ENCODE data around the gene CD58.

CD58 gene

DNA sequence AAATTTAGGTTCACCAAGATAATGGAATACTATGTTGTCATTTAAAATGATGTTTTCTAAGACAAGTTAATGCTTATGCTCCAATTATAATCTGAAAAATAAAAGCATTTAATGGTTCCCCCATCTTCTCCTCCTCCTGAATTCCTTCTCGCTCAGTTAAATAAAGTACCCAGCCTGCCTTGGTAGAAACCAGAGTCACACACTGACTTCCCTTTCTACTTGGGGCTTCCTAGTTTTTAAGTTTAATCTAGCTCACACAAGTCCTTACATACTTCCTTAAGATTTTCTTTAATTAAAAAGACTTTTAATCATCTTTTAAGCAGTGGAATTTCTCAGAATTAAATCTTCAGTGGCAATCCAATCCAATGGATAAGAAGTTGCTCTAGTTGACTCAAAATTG, 32.9 kb downstream of the CD58 start:
- no peak for DNase-seq (ENCODE audit: low read depth, low spot score)
- H3K36me3 ChIP-seq (ENCODE audit: control insufficient read depth, insufficient read depth, low read length): no peaks in the 10 kb centered on the region; the same call in 1 of the 2 replicates
- no peak overlapping the region for H3K27ac ChIP-seq (ENCODE audit: low read length)
- WGBS (ENCODE audit: insufficient coverage, insufficient read length): no CpG with 5 or more reads among the region's 1 CpG
- H3K4me1 ChIP-seq (ENCODE audit: control insufficient read depth, insufficient read depth, low read length): no peaks in the 10 kb centered on the region
- no peaks in the 10 kb centered on the region for H3K9me3 ChIP-seq (ENCODE audit: control insufficient read depth, insufficient read depth, low read length)
- no peak overlapping the region for H3K4me3 ChIP-seq (ENCODE audit: low read length)
- no peaks in the 10 kb centered on the region for H3K27me3 ChIP-seq (ENCODE audit: control insufficient read depth, insufficient read depth, low read length)

DNA sequence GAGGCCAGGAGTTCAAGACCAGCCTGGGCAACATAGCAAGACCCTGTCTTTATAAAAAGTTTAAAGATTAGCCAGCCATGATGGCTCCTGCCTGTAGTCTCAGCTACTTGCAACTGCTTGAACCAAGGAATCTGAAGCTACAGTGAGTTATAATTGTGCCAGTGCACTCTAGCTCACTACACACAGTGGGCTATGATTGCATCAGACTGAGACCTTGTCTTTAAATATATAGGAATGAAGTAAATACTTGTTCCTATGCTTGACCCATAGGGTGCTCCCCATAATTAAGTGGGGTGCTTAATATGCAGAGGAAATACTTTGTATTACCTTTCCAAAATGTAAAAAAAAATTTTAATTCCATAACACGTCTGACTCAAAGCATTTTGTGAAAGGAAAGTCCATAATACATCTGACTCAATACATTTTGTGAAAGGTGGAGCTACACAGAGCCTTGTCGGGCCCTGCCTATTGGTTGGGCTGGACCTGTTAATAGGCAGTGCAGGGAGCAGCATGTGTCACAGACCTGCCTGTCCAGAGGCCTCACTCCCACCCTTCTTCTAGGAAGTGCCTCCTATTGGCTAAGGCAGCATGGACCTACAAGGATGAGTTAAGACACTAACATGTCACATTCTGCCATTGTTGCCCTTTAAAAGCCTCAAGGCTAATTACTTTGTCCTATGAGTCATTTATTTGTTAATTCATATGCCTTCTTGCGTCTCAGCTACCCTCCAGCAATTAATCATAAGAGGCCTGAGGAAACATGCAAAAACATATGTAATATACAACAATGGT, 33.6 kb downstream of the CD58 start:
- Histone ChIP-seq H3K9me3 (ENCODE audit: control insufficient read depth, insufficient read depth, low read length) (no peaks in the 10 kb centered on the region), H3K27ac (ENCODE audit: low read length) (no peak overlapping the region), H3K36me3 (ENCODE audit: control insufficient read depth, insufficient read depth, low read length) (no peaks in the 10 kb centered on the region; the same call in 1 of the 2 replicates), H3K27me3 (ENCODE audit: control insufficient read depth, insufficient read depth, low read length) (no peaks in the 10 kb centered on the region), H3K4me3 (ENCODE audit: low read length) (no peak overlapping the region), H3K4me1 (ENCODE audit: control insufficient read depth, insufficient read depth, low read length) (no peaks in the 10 kb centered on the region)
- no peak for DNase-seq (ENCODE audit: low read depth, low spot score)
- WGBS (ENCODE audit: insufficient coverage, insufficient read length): no CpG with 5 or more reads among the region's 3 CpGs

- no CpG with 5 or more reads among the region's 45 CpGs for WGBS (ENCODE audit: insufficient coverage, insufficient read length)
- H3K36me3 ChIP-seq (ENCODE audit: control insufficient read depth, insufficient read depth, low read length): no peaks in the 10 kb centered on the region; the same call in 1 of the 2 replicates
- H3K27ac ChIP-seq (ENCODE audit: low read length): no peak overlapping the region
- no peak overlapping the region for H3K4me3 ChIP-seq (ENCODE audit: low read length)
- no peaks in the 10 kb centered on the region for H3K9me3 ChIP-seq (ENCODE audit: control insufficient read depth, insufficient read depth, low read length)
- no peaks in the 10 kb centered on the region for H3K4me1 ChIP-seq (ENCODE audit: control insufficient read depth, insufficient read depth, low read length)
- no peaks in the 10 kb centered on the region for H3K27me3 ChIP-seq (ENCODE audit: control insufficient read depth, insufficient read depth, low read length)
- no peak for DNase-seq (ENCODE audit: low read depth, low spot score)
Measured at GRCh38 chr1:116534014-116534739, 36.6 kb downstream of the CD58 start.

GRCh38 chr1:116533429-116533820, 37.4 kb downstream of the CD58 start:
- Histone ChIP-seq H3K9me3 (ENCODE audit: control insufficient read depth, insufficient read depth, low read length) (no peaks in the 10 kb centered on the region), H3K36me3 (ENCODE audit: control insufficient read depth, insufficient read depth, low read length) (no peaks in the 10 kb centered on the region; the same call in 1 of the 2 replicates), H3K27ac (ENCODE audit: low read length) (no peak overlapping the region), H3K27me3 (ENCODE audit: control insufficient read depth, insufficient read depth, low read length) (no peaks in the 10 kb centered on the region), H3K4me1 (ENCODE audit: control insufficient read depth, insufficient read depth, low read length) (no peaks in the 10 kb centered on the region), H3K4me3 (ENCODE audit: low read length) (no peak overlapping the region)
- no peak for DNase-seq (ENCODE audit: low read depth, low spot score)
- no CpG with 5 or more reads among the region's 3 CpGs for WGBS (ENCODE audit: insufficient coverage, insufficient read length)

DNA sequence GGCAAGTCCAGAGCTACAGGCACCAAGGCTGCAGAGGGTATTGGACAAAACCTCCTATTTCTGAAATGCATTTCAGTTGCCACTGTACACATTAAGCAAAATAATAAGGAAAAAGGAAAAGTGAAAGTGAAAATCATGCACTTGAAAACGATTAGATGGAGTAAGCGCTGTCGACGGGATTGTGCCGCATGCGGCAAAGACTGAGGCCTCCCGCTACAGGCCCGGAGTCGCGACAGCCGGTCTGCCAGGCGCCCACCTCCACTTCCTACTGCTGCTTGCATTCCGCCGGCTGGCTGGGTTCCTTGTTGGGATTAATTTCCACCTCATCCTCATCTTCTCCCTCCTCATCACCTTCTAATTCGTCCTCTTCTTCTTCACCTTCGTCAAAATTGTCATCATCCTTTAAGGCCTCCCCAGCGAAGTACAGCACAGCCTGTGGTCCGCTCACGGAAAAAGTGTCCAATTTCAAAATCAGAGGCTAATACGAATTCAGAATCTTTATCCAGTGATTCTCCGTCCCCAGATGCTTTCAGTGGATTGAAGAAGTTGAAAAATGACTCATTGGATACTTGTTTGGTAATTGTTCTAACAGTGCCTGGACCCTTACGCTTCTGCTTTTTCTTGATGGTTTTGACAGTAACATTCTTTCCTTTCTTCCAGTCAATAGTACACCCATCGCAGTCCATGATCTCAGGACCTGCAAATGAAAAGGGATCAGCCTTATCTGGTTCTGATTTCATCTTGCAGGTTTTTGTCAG, 38.0 kb downstream of the CD58 start:
- no peaks in the 10 kb centered on the region; the same call in 1 of the 2 replicates for H3K36me3 ChIP-seq (ENCODE audit: control insufficient read depth, insufficient read depth, low read length)
- H3K4me1 ChIP-seq (ENCODE audit: control insufficient read depth, insufficient read depth, low read length): no peaks in the 10 kb centered on the region
- H3K27me3 ChIP-seq (ENCODE audit: control insufficient read depth, insufficient read depth, low read length): no peaks in the 10 kb centered on the region
- H3K4me3 ChIP-seq (ENCODE audit: low read length): no peak overlapping the region
- 95% methylated on average over 2 of the region's 23 CpGs for WGBS (ENCODE audit: insufficient coverage, insufficient read length)
- H3K27ac ChIP-seq (ENCODE audit: low read length): no peak overlapping the region
- H3K9me3 ChIP-seq (ENCODE audit: control insufficient read depth, insufficient read depth, low read length): no peaks in the 10 kb centered on the region
- DNase-seq (ENCODE audit: low read depth, low spot score): no peak

- no CpG with 5 or more reads among the region's 13 CpGs for WGBS (ENCODE audit: insufficient coverage, insufficient read length)
- Histone ChIP-seq H3K4me1 (ENCODE audit: control insufficient read depth, insufficient read depth, low read length) (no peaks in the 10 kb centered on the region), H3K9me3 (ENCODE audit: control insufficient read depth, insufficient read depth, low read length) (no peaks in the 10 kb centered on the region), H3K27ac (ENCODE audit: low read length) (no peak overlapping the region), H3K36me3 (ENCODE audit: control insufficient read depth, insufficient read depth, low read length) (no peaks in the 10 kb centered on the region; the same call in 1 of the 2 replicates), H3K27me3 (ENCODE audit: control insufficient read depth, insufficient read depth, low read length) (no peaks in the 10 kb centered on the region), H3K4me3 (ENCODE audit: low read length) (no peak overlapping the region)
- DNase-seq (ENCODE audit: low read depth, low spot score): no peak
Measured at GRCh38 chr1:116531917-116532316, 38.9 kb downstream of the CD58 start.

DNA sequence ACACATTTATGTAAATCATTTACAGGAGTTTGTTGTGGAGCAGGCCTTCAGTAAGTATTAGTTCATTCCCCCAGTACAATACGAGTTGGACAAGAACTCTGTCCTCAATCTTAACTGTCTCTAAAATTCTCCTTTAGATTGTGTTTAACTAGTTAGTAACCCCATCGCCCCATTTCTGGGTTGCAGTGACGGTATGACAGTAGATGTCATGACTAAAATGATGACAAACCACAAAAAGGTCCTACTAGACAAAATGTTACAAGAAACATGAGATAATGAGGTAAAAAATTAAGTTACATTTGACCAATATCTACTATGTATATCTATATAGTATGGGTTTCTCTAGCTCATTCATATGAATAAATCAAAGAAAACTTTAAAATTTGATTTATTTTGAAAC, 41.1 kb downstream of the CD58 start:
- H3K36me3 ChIP-seq (ENCODE audit: control insufficient read depth, insufficient read depth, low read length): no peaks in the 10 kb centered on the region; the same call in 1 of the 2 replicates
- no peak overlapping the region for H3K4me3 ChIP-seq (ENCODE audit: low read length)
- no peaks in the 10 kb centered on the region for H3K4me1 ChIP-seq (ENCODE audit: control insufficient read depth, insufficient read depth, low read length)
- WGBS (ENCODE audit: insufficient coverage, insufficient read length): no CpG with 5 or more reads among the region's 3 CpGs
- no peaks in the 10 kb centered on the region for H3K27me3 ChIP-seq (ENCODE audit: control insufficient read depth, insufficient read depth, low read length)
- H3K27ac ChIP-seq (ENCODE audit: low read length): no peak overlapping the region
- no peaks in the 10 kb centered on the region for H3K9me3 ChIP-seq (ENCODE audit: control insufficient read depth, insufficient read depth, low read length)
- DNase-seq (ENCODE audit: low read depth, low spot score): no peak

- Histone ChIP-seq H3K36me3 (ENCODE audit: control insufficient read depth, insufficient read depth, low read length) (no peaks in the 10 kb centered on the region; the same call in 1 of the 2 replicates), H3K27ac (ENCODE audit: low read length) (no peak overlapping the region), H3K9me3 (ENCODE audit: control insufficient read depth, insufficient read depth, low read length) (no peaks in the 10 kb centered on the region), H3K4me1 (ENCODE audit: control insufficient read depth, insufficient read depth, low read length) (no peaks in the 10 kb centered on the region), H3K27me3 (ENCODE audit: control insufficient read depth, insufficient read depth, low read length) (no peaks in the 10 kb centered on the region), H3K4me3 (ENCODE audit: low read length) (no peak overlapping the region)
- no peak for DNase-seq (ENCODE audit: low read depth, low spot score)
- no CpG with 5 or more reads among the region's 3 CpGs for whole genome bisulfite sequencing (ENCODE audit: insufficient coverage, insufficient read length)
Measured at GRCh38 chr1:116529199-116529631, 41.6 kb downstream of the CD58 start.

GRCh38 chr1:116528329-116529083, 42.3 kb downstream of the CD58 start:
- H3K36me3 ChIP-seq (ENCODE audit: control insufficient read depth, insufficient read depth, low read length): no peaks in the 10 kb centered on the region

DNA sequence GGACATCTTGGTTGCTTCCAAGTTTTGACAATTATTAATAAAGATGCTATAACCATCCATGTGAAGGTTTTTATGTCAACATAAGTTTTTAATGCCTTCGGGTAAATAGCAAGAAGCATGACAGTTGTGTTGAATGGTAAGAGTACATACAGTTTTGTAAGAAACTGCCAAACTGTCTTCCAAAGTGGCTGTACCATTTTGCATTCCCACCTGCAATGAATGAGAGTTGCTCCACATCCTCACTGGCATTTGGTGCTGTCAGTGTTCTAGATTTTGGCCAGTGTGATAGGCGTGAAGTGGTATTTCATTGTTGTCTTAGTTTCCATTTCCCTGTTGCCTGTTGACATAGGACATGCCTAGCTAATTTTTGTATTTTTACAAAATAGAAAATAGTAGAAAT, 45.4 kb downstream of the CD58 start:
- WGBS (ENCODE audit: insufficient coverage, insufficient read length): no CpG with 5 or more reads among the region's 2 CpGs
- no peaks in the 10 kb centered on the region for H3K36me3 ChIP-seq (ENCODE audit: control insufficient read depth, insufficient read depth, low read length)

More at GRCh38 chr1:116528329-116529083, 42.3 kb downstream of the CD58 start:
- no CpG with 5 or more reads among the region's 1 CpG for WGBS (ENCODE audit: insufficient coverage, insufficient read length)
- no peak overlapping the region for H3K27ac ChIP-seq (ENCODE audit: low read length)
- no peaks in the 10 kb centered on the region for H3K27me3 ChIP-seq (ENCODE audit: control insufficient read depth, insufficient read depth, low read length)
- no peaks in the 10 kb centered on the region for H3K4me1 ChIP-seq (ENCODE audit: control insufficient read depth, insufficient read depth, low read length)
- no peak for DNase-seq (ENCODE audit: low read depth, low spot score)
- no peak overlapping the region for H3K4me3 ChIP-seq (ENCODE audit: low read length)
- H3K9me3 ChIP-seq (ENCODE audit: control insufficient read depth, insufficient read depth, low read length): no peaks in the 10 kb centered on the region

More for the DNA sequence above, 45.4 kb downstream of the CD58 start:
- Histone ChIP-seq H3K27me3 (ENCODE audit: control insufficient read depth, insufficient read depth, low read length) (no peaks in the 10 kb centered on the region), H3K4me1 (ENCODE audit: control insufficient read depth, insufficient read depth, low read length) (no peaks in the 10 kb centered on the region), H3K27ac (ENCODE audit: low read length) (no peak overlapping the region), H3K4me3 (ENCODE audit: low read length) (no peak overlapping the region), H3K9me3 (ENCODE audit: control insufficient read depth, insufficient read depth, low read length) (no peaks in the 10 kb centered on the region)
- no peak for DNase-seq (ENCODE audit: low read depth, low spot score)

Data from iPS DF 6.9 (cell line).